Subcutaneous abdominal adipose tissue (tissue), 5 donors: ENCODE measurements around the gene ALCAM.

Experiments used
- H3K27ac ChIP-seq: one replicate; pipeline ENCODE4 v1.7.0; 2013; ENCODE audit warnings: low read depth, mild to moderate bottlenecking, inconsistent platforms, low read length, moderate library complexity
- H3K27me3 ChIP-seq, 5 donors: one replicate each; pipeline ENCODE4 v1.7.0; 2013; ENCODE audit warnings: low read length in 5 of 5, inconsistent platforms in 1 of 5; ENCODE audit not compliant: control insufficient read depth in 5 of 5, insufficient read depth in 4 of 5
- H3K36me3 ChIP-seq, 5 donors: one replicate each; pipeline ENCODE4 v1.7.0; 2013; ENCODE audit warnings: low read length in 5 of 5; ENCODE audit not compliant: control insufficient read depth in 5 of 5, insufficient read depth in 5 of 5
- H3K4me1 ChIP-seq, 5 donors: one replicate each; pipeline ENCODE4 v1.7.0; 2013; ENCODE audit warnings: low read length in 5 of 5, mild to moderate bottlenecking in 3 of 5, moderate library complexity in 1 of 5; ENCODE audit not compliant: control insufficient read depth in 5 of 5, insufficient read depth in 5 of 5
- H3K4me3 ChIP-seq, 5 donors: one replicate each; pipeline ENCODE4 v1.7.0; 2013; ENCODE audit warnings: low read length in 5 of 5, low read depth in 1 of 5
- H3K9ac ChIP-seq, 5 donors: one replicate each; pipeline ENCODE4 v1.7.0; 2013; ENCODE audit warnings: low read length in 5 of 5, mild to moderate bottlenecking in 4 of 5, moderate library complexity in 3 of 5
- H3K9me3 ChIP-seq, 5 donors: one replicate each; pipeline ENCODE4 v1.7.0; 2013; ENCODE audit warnings: low read length in 5 of 5; ENCODE audit not compliant: control insufficient read depth in 5 of 5
- donor health status: healthy.
- donor health status: healthy.
- donor health status: healthy.
- donor health status: healthy.
- donor health status: healthy.

The ALCAM gene

GRCh38 chr3:105466495-105467404 lies 100.0 kb downstream of the ALCAM start:
- H3K36me3 ChIP-seq: no peaks in the 10 kb centered on the region
- H3K27ac ChIP-seq: no peak overlapping the region
- H3K9ac ChIP-seq: no peak overlapping the region
- H3K27me3 ChIP-seq: no peaks in the 10 kb centered on the region
- no peak overlapping the region for H3K4me3 ChIP-seq
- H3K9me3 ChIP-seq: no peaks in the 10 kb centered on the region
- no peaks in the 10 kb centered on the region for H3K4me1 ChIP-seq

GRCh38 chr3:105470851-105471250 lies 104.1 kb downstream of the ALCAM start:
- Histone ChIP-seq H3K4me1 (no peaks in the 10 kb centered on the region), H3K4me3 (no peak overlapping the region), H3K27ac (no peak overlapping the region), H3K9me3 (no peaks in the 10 kb centered on the region), H3K27me3 (no peaks in the 10 kb centered on the region), H3K36me3 (no peaks in the 10 kb centered on the region), H3K9ac (no peak overlapping the region)

- Histone ChIP-seq H3K27ac (no peak overlapping the region), H3K27me3 (no peaks in the 10 kb centered on the region), H3K4me3 (no peak overlapping the region), H3K9ac (no peak overlapping the region), H3K4me1 (no peaks in the 10 kb centered on the region), H3K36me3 (no peaks in the 10 kb centered on the region), H3K9me3 (no peaks in the 10 kb centered on the region)
These were observed 107.0 kb downstream of the ALCAM start for GRCh38 chr3:105473521-105474223.

GRCh38 chr3:105480768-105481167 lies 114.1 kb downstream of the ALCAM start:
- H3K27ac ChIP-seq: no peak overlapping the region

GRCh38 chr3:105483476-105483875 lies 116.8 kb downstream of the ALCAM start:
- peaks cover 0 to under 1% (median 0%) of the 10 kb centered on the region in 5 donors for H3K9me3 ChIP-seq
- no peak overlapping the region for H3K27ac ChIP-seq
- H3K4me1 ChIP-seq: no peaks in the 10 kb centered on the region
- no peak overlapping the region for H3K4me3 ChIP-seq
- no peaks in the 10 kb centered on the region for H3K36me3 ChIP-seq
- H3K9ac ChIP-seq: no peak overlapping the region
- no peaks in the 10 kb centered on the region for H3K27me3 ChIP-seq

More at GRCh38 chr3:105480768-105481167, 114.1 kb downstream of the ALCAM start:
- Histone ChIP-seq H3K36me3 (no peaks in the 10 kb centered on the region), H3K4me1 (no peaks in the 10 kb centered on the region), H3K9ac (no peak overlapping the region), H3K4me3 (no peak overlapping the region), H3K27me3 (no peaks in the 10 kb centered on the region), H3K9me3 (no peaks in the 10 kb centered on the region)

- no peak overlapping the region for H3K27ac ChIP-seq
- no peaks in the 10 kb centered on the region for H3K36me3 ChIP-seq
- H3K9ac ChIP-seq: no peak overlapping the region
- H3K9me3 ChIP-seq: peaks cover 0 to 8% (median 5%) of the 10 kb centered on the region in 5 donors
- no peaks in the 10 kb centered on the region for H3K4me1 ChIP-seq
- H3K4me3 ChIP-seq: no peak overlapping the region
- no peaks in the 10 kb centered on the region for H3K27me3 ChIP-seq
These were observed 123.3 kb downstream of the ALCAM start for GRCh38 chr3:105490045-105490444.

- Histone ChIP-seq H3K36me3 (no peaks in the 10 kb centered on the region), H3K27ac (no peak overlapping the region), H3K9ac (no peak overlapping the region), H3K27me3 (no peaks in the 10 kb centered on the region), H3K9me3 (peaks cover 0 to 8% (median 5%) of the 10 kb centered on the region in 5 donors), H3K4me3 (no peak overlapping the region), H3K4me1 (no peaks in the 10 kb centered on the region)
These were observed 126.7 kb downstream of the ALCAM start for GRCh38 chr3:105493305-105493892.

GRCh38 chr3:105495021-105495420 lies 128.3 kb downstream of the ALCAM start:
- Histone ChIP-seq H3K4me3 (no peak overlapping the region), H3K36me3 (no peaks in the 10 kb centered on the region), H3K9me3 (peaks cover 0 to 8% (median 4%) of the 10 kb centered on the region in 5 donors), H3K27me3 (no peaks in the 10 kb centered on the region), H3K4me1 (no peaks in the 10 kb centered on the region), H3K27ac (no peak overlapping the region), H3K9ac (no peak overlapping the region)

- H3K27ac ChIP-seq: no peak overlapping the region
- H3K4me1 ChIP-seq: no peaks in the 10 kb centered on the region
These were observed 129.6 kb downstream of the ALCAM start for GRCh38 chr3:105496343-105496742.

GRCh38 chr3:105497386-105497785 lies 130.7 kb downstream of the ALCAM start:
- H3K4me3 ChIP-seq: no peak overlapping the region
- no peaks in the 10 kb centered on the region for H3K27me3 ChIP-seq
- H3K27ac ChIP-seq: no peak overlapping the region
- H3K36me3 ChIP-seq: no peaks in the 10 kb centered on the region
- H3K9ac ChIP-seq: no peak overlapping the region
- no peaks in the 10 kb centered on the region for H3K4me1 ChIP-seq
- no peaks in the 10 kb centered on the region for H3K9me3 ChIP-seq

More at GRCh38 chr3:105496343-105496742, 129.6 kb downstream of the ALCAM start:
- H3K9ac ChIP-seq: no peak overlapping the region
- H3K9me3 ChIP-seq: no peaks in the 10 kb centered on the region
- no peak overlapping the region for H3K4me3 ChIP-seq
- no peaks in the 10 kb centered on the region for H3K27me3 ChIP-seq
- H3K36me3 ChIP-seq: no peaks in the 10 kb centered on the region
